Neural cell (in vitro differentiated cells): Measurements from ENCODE around the gene LPP. TPM values are rescaled to one million over a fixed set of nuclear protein-coding genes. Genes with fewer than 3 reads are reported as not detected.

ENCODE experiments used
- H2AFZ ChIP-seq: fragments of 200-600, 300-800 bp; sonication (generic), shearing (Covaris generic); 2 replicates; pipeline ENCODE4 v1.6.0; 2014; ENCODE audit warnings: low read depth, mild to moderate bottlenecking, antibody characterized with exemption, low read length, moderate library complexity
- H3F3A ChIP-seq: fragments of 200-600 bp; shearing (Covaris generic); 2 replicates; pipeline ENCODE4 v1.6.1; 2016; ENCODE audit warnings: mild to moderate bottlenecking, moderate library complexity, mixed read lengths, antibody characterized with exemption, low read length; ENCODE audit not compliant: insufficient read depth, poor library complexity, severe bottlenecking
- H3K27ac ChIP-seq: fragments of 200-600, 300-800 bp; sonication (generic), shearing (Covaris generic); 2 replicates; pipeline ENCODE4 v1.5.1; 2014; ENCODE audit warnings: mild to moderate bottlenecking, low read length, moderate library complexity
- H3K27me3 ChIP-seq: fragments of 300-800, 200-600 bp; sonication (generic), shearing (Covaris generic); 2 replicates; pipeline ENCODE4 v1.6.0; 2014; ENCODE audit warnings: mild to moderate bottlenecking, low read depth, low read length, moderate library complexity; ENCODE audit not compliant: insufficient read depth
- H3K36me3 ChIP-seq: fragments of 300-800, 200-600 bp; sonication (generic), shearing (Covaris generic); 2 replicates; pipeline ENCODE4 v1.5.1; 2014; ENCODE audit warnings: mild to moderate bottlenecking, antibody characterized with exemption, low read length, moderate library complexity; ENCODE audit not compliant: insufficient read depth
- H3K4me2 ChIP-seq: fragments of 300-800, 200-600 bp; sonication (generic), shearing (Covaris generic); 2 replicates; pipeline ENCODE4 v1.6.0; 2014; ENCODE audit warnings: mild to moderate bottlenecking, low read length
- H3K4me3 ChIP-seq: fragments of 300-800, 200-600 bp; sonication (generic), shearing (Covaris generic); 2 replicates; pipeline ENCODE4 v1.5.1; 2014; ENCODE audit warnings: mild to moderate bottlenecking, low read length, moderate library complexity
- H3K79me2 ChIP-seq: fragments of 200-600 bp; shearing (Covaris generic); replicated peaks from 2 replicates; pipeline ENCODE4 v1.6.0; 2014; ENCODE audit warnings: mild to moderate bottlenecking, low read length, moderate library complexity; ENCODE audit not compliant: insufficient read depth
- H3K9ac ChIP-seq: fragments of 300-800, 200-600 bp; sonication (generic), shearing (Covaris generic); 2 replicates; pipeline ENCODE4 v1.6.1; 2016; ENCODE audit warnings: mild to moderate bottlenecking, low read length, mixed read lengths
- H3K9me2 ChIP-seq: fragments of 200-600 bp; shearing (Covaris generic); 2 replicates; pipeline ENCODE4 v1.6.1; 2016; ENCODE audit warnings: mild to moderate bottlenecking, low read length, mixed read lengths; ENCODE audit not compliant: insufficient read depth
- H3K9me3 ChIP-seq: fragments of 200-600, 300-800 bp; sonication (generic), shearing (Covaris generic); 2 replicates; pipeline ENCODE4 v1.6.1; 2016; ENCODE audit warnings: mild to moderate bottlenecking, mixed run types, low read length, moderate library complexity, mixed read lengths
- H4K20me1 ChIP-seq: fragments of 200-600 bp; shearing (Covaris generic); 2 replicates; pipeline ENCODE4 v1.6.1; 2016; ENCODE audit warnings: mild to moderate bottlenecking, mixed run types; ENCODE audit not compliant: insufficient read depth
- EP300 ChIP-seq: fragments of 450-650 bp; conservative IDR thresholded peaks from 2 replicates; pipeline ENCODE4 v1.6.1; 2014; ENCODE audit warnings: antibody characterized with exemption, mild to moderate bottlenecking, moderate library complexity; ENCODE audit not compliant: poor library complexity, severe bottlenecking
- EZH2 ChIP-seq: fragments of 200-600, 300-800 bp; shearing (Covaris generic), sonication (generic); IDR thresholded peaks from 2 replicates; pipeline ENCODE4 v1.6.1; 2014; ENCODE audit warnings: antibody characterized with exemption, low read length, borderline replicate concordance, mild to moderate bottlenecking; ENCODE audit not compliant: insufficient read depth, poor library complexity, severe bottlenecking
- MXI1 ChIP-seq: fragments of 450-650 bp; conservative IDR thresholded peaks from 2 replicates; pipeline ENCODE4 v1.6.1; 2014; ENCODE audit warnings: antibody characterized with exemption, mild to moderate bottlenecking; ENCODE audit not compliant: poor library complexity, severe bottlenecking
- POLR2AphosphoS5 ChIP-seq: IDR thresholded peaks from 2 replicates; pipeline ENCODE4 v1.6.1; 2012
- RAD21 ChIP-seq: fragments of 450-650 bp; conservative IDR thresholded peaks from 2 replicates; pipeline ENCODE4 v1.6.1; 2014; ENCODE audit warnings: antibody characterized with exemption, mild to moderate bottlenecking, moderate library complexity
- REST ChIP-seq: IDR thresholded peaks from 2 replicates; pipeline ENCODE4 v1.6.1; 2012; ENCODE audit warnings: borderline replicate concordance
- SMC3 ChIP-seq: fragments of 450-650 bp; conservative IDR thresholded peaks from 2 replicates; pipeline ENCODE4 v1.6.1; 2014; ENCODE audit warnings: antibody characterized with exemption, mild to moderate bottlenecking, moderate library complexity; ENCODE audit not compliant: poor library complexity
- TAF1 ChIP-seq: IDR thresholded peaks from 2 replicates; pipeline ENCODE4 v1.6.1; 2012; ENCODE audit warnings: low read depth
- polyA plus RNA-seq: library from polyadenylated mRNA; depleted of rRNA; stranded (reverse); fragments of >200 nt; gene quantifications from 2 replicates; pipeline ENCODE4 v1.2.3, GENCODE V29; 2014
- TF ChIP-seq, protein P1 (sequence below): fragments of 450-650 bp; IDR thresholded peaks from 2 replicates; pipeline ENCODE4 v1.5.1; 2014; ENCODE audit warnings: antibody characterized with exemption, mild to moderate bottlenecking, moderate library complexity; ENCODE audit not compliant: poor library complexity, severe bottlenecking

Gene LPP
- polyA plus RNA-seq, 1 donor from 2014 or later = 3.0 TPM

- H3K9me3 ChIP-seq = no peaks in the 10 kb centered on the region
- H3K9ac ChIP-seq = no peak overlapping the region
- H3K27me3 ChIP-seq = no peaks in the 10 kb centered on the region
- no peak overlapping the region for H3K27ac ChIP-seq
- no peak overlapping the region for H3K4me3 ChIP-seq
- H4K20me1 ChIP-seq = no peaks in the 10 kb centered on the region
- no peaks in the 10 kb centered on the region for H3K36me3 ChIP-seq
- no peak overlapping the region for H2AFZ ChIP-seq
- H3K79me2 ChIP-seq = no peaks in the 10 kb centered on the region
- TF ChIP-seq RAD21 (no peak), SMC3 (no peak), EZH2 (no peak), EP300 (no peak), POLR2AphosphoS5 (no peak), REST (no peak), MXI1 (no peak), TAF1 (no peak)
- TF ChIP-seq, protein P1, sequence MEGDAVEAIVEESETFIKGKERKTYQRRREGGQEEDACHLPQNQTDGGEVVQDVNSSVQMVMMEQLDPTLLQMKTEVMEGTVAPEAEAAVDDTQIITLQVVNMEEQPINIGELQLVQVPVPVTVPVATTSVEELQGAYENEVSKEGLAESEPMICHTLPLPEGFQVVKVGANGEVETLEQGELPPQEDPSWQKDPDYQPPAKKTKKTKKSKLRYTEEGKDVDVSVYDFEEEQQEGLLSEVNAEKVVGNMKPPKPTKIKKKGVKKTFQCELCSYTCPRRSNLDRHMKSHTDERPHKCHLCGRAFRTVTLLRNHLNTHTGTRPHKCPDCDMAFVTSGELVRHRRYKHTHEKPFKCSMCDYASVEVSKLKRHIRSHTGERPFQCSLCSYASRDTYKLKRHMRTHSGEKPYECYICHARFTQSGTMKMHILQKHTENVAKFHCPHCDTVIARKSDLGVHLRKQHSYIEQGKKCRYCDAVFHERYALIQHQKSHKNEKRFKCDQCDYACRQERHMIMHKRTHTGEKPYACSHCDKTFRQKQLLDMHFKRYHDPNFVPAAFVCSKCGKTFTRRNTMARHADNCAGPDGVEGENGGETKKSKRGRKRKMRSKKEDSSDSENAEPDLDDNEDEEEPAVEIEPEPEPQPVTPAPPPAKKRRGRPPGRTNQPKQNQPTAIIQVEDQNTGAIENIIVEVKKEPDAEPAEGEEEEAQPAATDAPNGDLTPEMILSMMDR = no peak
- no peak overlapping the region for H3K4me2 ChIP-seq
- no peaks in the 10 kb centered on the region for H3K9me2 ChIP-seq
- H3F3A ChIP-seq = no peaks in the 10 kb centered on the region
Measured at GRCh38 chr3:188526057-188526456, 372.1 kb downstream of the LPP start.

GRCh38 chr3:188527389-188527788 lies 373.4 kb downstream of the LPP start:
- H3K27me3 ChIP-seq = no peaks in the 10 kb centered on the region
- no peak overlapping the region for H3K9ac ChIP-seq
- no peaks in the 10 kb centered on the region for H3K79me2 ChIP-seq
- no peaks in the 10 kb centered on the region for H3K9me3 ChIP-seq
- no peaks in the 10 kb centered on the region for H3K9me2 ChIP-seq
- H3K36me3 ChIP-seq = no peaks in the 10 kb centered on the region
- H3K4me3 ChIP-seq = no peak overlapping the region
- no peak overlapping the region for H2AFZ ChIP-seq
- H3K4me2 ChIP-seq = no peak overlapping the region
- no peaks in the 10 kb centered on the region for H4K20me1 ChIP-seq
- H3K27ac ChIP-seq = no peak overlapping the region
- no peaks in the 10 kb centered on the region for H3F3A ChIP-seq
- TF ChIP-seq, protein P1 = no peak
- TF ChIP-seq REST = no peak
- TF ChIP-seq TAF1 = no peak
- no peak for TF ChIP-seq EZH2
- no peak for TF ChIP-seq POLR2AphosphoS5
- no peak for TF ChIP-seq RAD21
- TF ChIP-seq MXI1 = no peak
- TF ChIP-seq SMC3 = no peak
- TF ChIP-seq EP300 = no peak
